Thoracic aorta (tissue), 2 donors: Measurements from ENCODE around the gene NKIRAS1. TPM values are rescaled to one million over a fixed set of nuclear protein-coding genes. Genes with fewer than 3 reads are reported as not detected.
A peak's percentile ranks its signal among the peaks of the same experiment; 100 is the strongest.

Source experiments
- ATAC-seq: fragments of 150-250 bp; one replicate; pipeline ENCODE4 v1.8.0; 2017; ENCODE audit warnings: low read depth; ENCODE audit not compliant: insufficient number of reproducible peaks, low FRiP score
- DNase-seq: peaks from one replicate; pipeline ENCODE4 v3.0.0-alpha.2; 2020; ENCODE audit warnings: low spot score
- H3K27ac ChIP-seq, 2 donors: fragments of 200-600 bp; sonication (generic); 1 replicate in 1 of 2; 2 replicates in 1 of 2; pipeline ENCODE4 v1.5.1; 2016; ENCODE audit warnings: mild to moderate bottlenecking in 2 of 2, moderate library complexity in 2 of 2
- H3K27me3 ChIP-seq: fragments of 200-600 bp; sonication (generic); replicated peaks from 2 replicates; pipeline ENCODE4 v1.6.0; 2016; ENCODE audit warnings: mild to moderate bottlenecking; ENCODE audit not compliant: insufficient read depth
- H3K36me3 ChIP-seq: fragments of 200-600 bp; sonication (generic); one replicate; pipeline ENCODE4 v1.5.1; 2016
- H3K4me1 ChIP-seq, 2 donors: fragments of 200-600 bp; sonication (generic); 1 replicate in 1 of 2; 2 replicates in 1 of 2; pipeline versions ENCODE4 v1.5.1 to v1.6.0; 2016; ENCODE audit warnings: low read depth in 2 of 2, mild to moderate bottlenecking in 1 of 2; ENCODE audit not compliant: control insufficient read depth in 1 of 2
- H3K4me3 ChIP-seq: fragments of 200-600 bp; sonication (generic); 2 replicates; pipeline ENCODE4 v1.5.1; 2016; ENCODE audit warnings: mild to moderate bottlenecking
- H3K9me3 ChIP-seq: fragments of 200-600 bp; sonication (generic); 2 replicates; pipeline ENCODE4 v1.5.1; 2016
- total RNA-seq, 2 donors: library from RNA; depleted of rRNA; stranded (reverse); fragments of >200 nt; gene quantifications; one replicate each; pipeline versions ENCODE4 v1.1.0 to v1.2.3, GENCODE V29; 2016
- TF ChIP-seq, protein P1 (sequence below): fragments of 200-600 bp; sonication (generic); IDR thresholded peaks from one replicate; pipeline ENCODE4 v1.5.1; 2019; ENCODE audit warnings: antibody characterized with exemption

The NKIRAS1 gene
- total RNA-seq, 2 donors from 2014 or later = 15.8 to 21.0 TPM

DNA sequence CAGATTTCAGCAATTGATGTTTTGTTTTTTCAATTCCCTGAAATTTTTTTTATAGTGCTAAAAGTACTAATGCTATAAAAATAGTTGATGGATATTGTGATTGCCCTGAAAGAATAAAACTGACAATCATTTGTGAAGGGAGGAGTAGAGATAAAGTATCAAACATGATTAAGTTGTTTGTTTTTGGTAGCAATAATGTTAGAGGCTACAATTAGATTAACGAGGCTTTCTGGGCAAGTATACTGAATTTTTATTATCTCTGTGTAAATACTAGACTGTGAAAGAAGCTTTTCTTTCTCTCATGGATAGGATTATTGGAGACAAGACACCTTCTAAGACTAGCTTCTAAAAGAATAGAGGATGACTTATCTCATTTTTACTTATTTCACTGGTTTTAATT lies 43.9 kb upstream of the NKIRAS1 start:
- ATAC-seq = no peak
- TF ChIP-seq, protein P1, sequence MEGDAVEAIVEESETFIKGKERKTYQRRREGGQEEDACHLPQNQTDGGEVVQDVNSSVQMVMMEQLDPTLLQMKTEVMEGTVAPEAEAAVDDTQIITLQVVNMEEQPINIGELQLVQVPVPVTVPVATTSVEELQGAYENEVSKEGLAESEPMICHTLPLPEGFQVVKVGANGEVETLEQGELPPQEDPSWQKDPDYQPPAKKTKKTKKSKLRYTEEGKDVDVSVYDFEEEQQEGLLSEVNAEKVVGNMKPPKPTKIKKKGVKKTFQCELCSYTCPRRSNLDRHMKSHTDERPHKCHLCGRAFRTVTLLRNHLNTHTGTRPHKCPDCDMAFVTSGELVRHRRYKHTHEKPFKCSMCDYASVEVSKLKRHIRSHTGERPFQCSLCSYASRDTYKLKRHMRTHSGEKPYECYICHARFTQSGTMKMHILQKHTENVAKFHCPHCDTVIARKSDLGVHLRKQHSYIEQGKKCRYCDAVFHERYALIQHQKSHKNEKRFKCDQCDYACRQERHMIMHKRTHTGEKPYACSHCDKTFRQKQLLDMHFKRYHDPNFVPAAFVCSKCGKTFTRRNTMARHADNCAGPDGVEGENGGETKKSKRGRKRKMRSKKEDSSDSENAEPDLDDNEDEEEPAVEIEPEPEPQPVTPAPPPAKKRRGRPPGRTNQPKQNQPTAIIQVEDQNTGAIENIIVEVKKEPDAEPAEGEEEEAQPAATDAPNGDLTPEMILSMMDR = no peak
- no peak for DNase-seq
- Histone ChIP-seq H3K27me3 (no peaks in the 10 kb centered on the region), H3K4me3 (no peak overlapping the region), H3K9me3 (no peaks in the 10 kb centered on the region), H3K4me1 (peaks cover 9 to 59% of the 10 kb centered on the region in 2 donors), H3K36me3 (peaks cover 15% of the 10 kb centered on the region), H3K27ac (no peak overlapping the region)

DNA sequence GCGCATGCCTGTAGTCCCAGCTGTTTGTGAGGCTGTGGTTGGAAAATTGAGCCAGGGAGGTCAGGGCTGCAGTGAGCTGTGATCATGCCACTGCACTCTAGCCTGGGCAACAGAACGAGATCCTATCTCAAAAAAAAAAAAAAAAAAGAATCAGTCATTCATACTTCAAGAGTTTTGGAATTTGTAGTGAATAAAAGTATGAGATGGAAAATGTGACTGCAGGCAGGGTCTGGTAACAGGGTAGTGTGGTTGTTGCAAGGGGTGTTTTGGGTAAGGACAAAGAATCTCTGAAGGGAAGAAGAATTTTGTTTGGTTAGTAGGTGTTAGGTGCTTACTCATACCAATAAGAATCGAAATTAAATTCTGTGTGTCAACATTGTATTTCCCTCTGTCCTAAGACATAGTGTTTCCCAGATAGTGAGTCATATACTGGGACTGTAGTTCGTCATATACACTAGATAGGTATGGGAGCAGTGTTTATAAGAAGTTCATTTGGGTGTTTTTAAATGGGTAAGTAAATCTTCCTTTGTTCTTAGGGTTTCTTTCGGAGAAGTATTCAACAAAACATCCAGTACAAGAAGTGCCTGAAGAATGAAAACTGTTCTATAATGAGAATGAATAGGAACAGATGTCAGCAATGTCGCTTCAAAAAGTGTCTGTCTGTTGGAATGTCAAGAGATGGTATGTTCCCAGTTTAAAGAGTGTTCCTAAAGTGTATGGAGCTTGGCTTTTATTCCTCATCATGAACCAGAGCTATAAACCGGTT lies 42.5 kb upstream of the NKIRAS1 start:
- H3K36me3 ChIP-seq = peaks cover 15% of the 10 kb centered on the region
- TF ChIP-seq, protein P1 = no peak
- peaks cover 5 to 57% of the 10 kb centered on the region in 2 donors for H3K4me1 ChIP-seq
- ATAC-seq (no peak), DNase-seq (no peak)
- H3K27me3 ChIP-seq = no peaks in the 10 kb centered on the region
- H3K9me3 ChIP-seq = no peaks in the 10 kb centered on the region
- H3K4me3 ChIP-seq = no peak overlapping the region
- no peak overlapping the region for H3K27ac ChIP-seq

DNA sequence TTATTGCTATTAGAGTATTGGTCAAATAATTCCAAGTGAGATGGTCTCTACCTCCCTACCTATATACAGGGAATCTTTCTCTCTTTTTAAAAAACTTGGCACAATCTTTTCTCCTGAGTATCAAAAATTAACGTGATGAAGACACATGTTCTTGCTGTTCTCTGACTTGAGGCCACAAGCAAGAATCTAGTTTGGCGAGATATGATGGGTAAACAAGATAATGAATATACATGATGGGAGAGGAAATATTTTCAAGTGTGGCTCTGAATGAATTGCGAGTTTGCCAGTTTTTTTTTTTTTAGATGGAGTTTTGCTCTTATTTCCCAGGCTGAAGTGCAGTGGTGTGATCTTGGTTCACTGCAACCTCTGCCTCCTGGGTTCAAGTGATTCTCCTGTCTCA lies 39.9 kb upstream of the NKIRAS1 start:
- no peak for DNase-seq
- TF ChIP-seq, protein P1 = no peak
- H3K27ac ChIP-seq = no peak overlapping the region
- ATAC-seq = no peak
- no peak overlapping the region for H3K4me3 ChIP-seq
- no peaks in the 10 kb centered on the region for H3K9me3 ChIP-seq
- H3K4me1 ChIP-seq = peaks cover 23 to 72% of the 10 kb centered on the region in 2 donors
- peaks cover 8% of the 10 kb centered on the region for H3K36me3 ChIP-seq
- no peaks in the 10 kb centered on the region for H3K27me3 ChIP-seq

DNA sequence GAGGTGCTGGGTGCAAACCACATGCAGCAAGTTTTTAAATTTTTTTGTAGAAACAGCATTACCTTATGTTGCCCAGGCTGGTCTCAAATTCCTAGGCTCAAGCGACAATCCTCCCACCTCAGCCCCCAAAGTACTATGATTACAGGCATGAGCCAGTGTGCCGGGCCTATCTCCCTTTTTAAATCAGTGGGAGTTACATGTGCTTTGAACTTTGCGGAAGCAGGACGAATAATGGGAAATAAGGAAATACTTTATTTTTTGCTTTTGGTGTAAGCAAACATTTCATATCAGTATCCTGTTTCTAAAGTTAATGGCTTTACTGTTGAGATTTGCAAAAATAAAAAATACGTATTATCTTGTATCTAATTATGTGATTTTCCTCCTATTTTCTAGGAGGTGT lies 37.4 kb upstream of the NKIRAS1 start:
- Histone ChIP-seq H3K27me3 (no peaks in the 10 kb centered on the region), H3K4me1 (peaks cover 42 to 92% of the 10 kb centered on the region in 2 donors), H3K9me3 (no peaks in the 10 kb centered on the region), H3K4me3 (no peak overlapping the region), H3K36me3 (no peaks in the 10 kb centered on the region), H3K27ac (peak overlapping the region in 1 of 2 donors; percentile 33)
- TF ChIP-seq, protein P1 = no peak
- no peak for ATAC-seq
- DNase-seq = no peak

GRCh38 chr3:23953523-23953922 lies 36.7 kb upstream of the NKIRAS1 start:
- Histone ChIP-seq H3K9me3 (no peaks in the 10 kb centered on the region), H3K27me3 (no peaks in the 10 kb centered on the region), H3K4me3 (no peak overlapping the region), H3K4me1 (peaks cover 47 to 92% of the 10 kb centered on the region in 2 donors), H3K36me3 (no peaks in the 10 kb centered on the region), H3K27ac (peak overlapping the region; percentile 33 to 45)
- ATAC-seq (no peak), DNase-seq (no peak)
- TF ChIP-seq, protein P1 = no peak
